DOHH2 (cell line): ENCODE measurements around the gene SCAF4.

Experiments
- H3F3A ChIP-seq: fragments of 200-600 bp; sonication (generic), shearing (Covaris generic); 2 replicates; pipeline ENCODE4 v1.6.0; 2016; ENCODE audit warnings: antibody characterized with exemption, mild to moderate bottlenecking; ENCODE audit not compliant: control insufficient read depth, insufficient read depth
- H3K27ac ChIP-seq: fragments of 200-600 bp; sonication (generic); 2 replicates; pipeline ENCODE4 v1.5.1; 2014; ENCODE audit warnings: low read depth, mild to moderate bottlenecking, low read length, moderate library complexity
- H3K27me3 ChIP-seq: fragments of 200-600 bp; sonication (generic); 2 replicates; pipeline ENCODE4 v1.6.1; 2014; ENCODE audit warnings: mild to moderate bottlenecking, low read length, mixed read lengths; ENCODE audit not compliant: control insufficient read depth
- H3K36me3 ChIP-seq: fragments of 200-600 bp; sonication (generic); 2 replicates; pipeline ENCODE4 v1.6.1; 2014; ENCODE audit warnings: mild to moderate bottlenecking, low read length, moderate library complexity, mixed read lengths; ENCODE audit not compliant: control insufficient read depth
- H3K4me1 ChIP-seq: fragments of 200-600 bp; sonication (generic); 2 replicates; pipeline ENCODE4 v1.6.1; 2014; ENCODE audit warnings: mild to moderate bottlenecking, low read length, mixed read lengths; ENCODE audit not compliant: control insufficient read depth
- H3K4me2 ChIP-seq: fragments of 200-600 bp; sonication (generic); 2 replicates; pipeline ENCODE4 v1.6.0; 2014; ENCODE audit warnings: mild to moderate bottlenecking, low read length, moderate library complexity
- H3K4me3 ChIP-seq: fragments of 200-600 bp; sonication (generic); 2 replicates; pipeline ENCODE4 v1.5.1; 2014; ENCODE audit warnings: mild to moderate bottlenecking, low read length, mixed read lengths
- H3K79me2 ChIP-seq: fragments of 200-600 bp; sonication (generic); 2 replicates; pipeline ENCODE4 v1.6.1; 2014; ENCODE audit warnings: mild to moderate bottlenecking, low read length, mixed read lengths; ENCODE audit not compliant: control insufficient read depth
- H3K9me2 ChIP-seq: fragments of 200-600 bp; sonication (generic); replicated peaks from 2 replicates; pipeline ENCODE4 v1.6.1; 2014; ENCODE audit warnings: mild to moderate bottlenecking, low read length, mixed read lengths; ENCODE audit not compliant: control insufficient read depth
- H3K9me3 ChIP-seq: fragments of 200-600 bp; sonication (generic); 2 replicates; pipeline ENCODE4 v1.6.1; 2014; ENCODE audit warnings: antibody characterized with exemption, low read length, mixed read lengths; ENCODE audit not compliant: control insufficient read depth, insufficient read depth
- H4K20me1 ChIP-seq: fragments of 200-600 bp; sonication (generic); 2 replicates; pipeline ENCODE4 v1.6.0; 2014; ENCODE audit warnings: low read depth, mild to moderate bottlenecking, antibody characterized with exemption, low read length, moderate library complexity; ENCODE audit not compliant: control insufficient read depth, insufficient read depth
- EZH2phosphoT487 ChIP-seq: fragments of 200-600 bp; sonication (generic); IDR thresholded peaks from 2 replicates; pipeline ENCODE4 v1.6.1; 2017; ENCODE audit warnings: borderline replicate concordance, mild to moderate bottlenecking, antibody characterized with exemption, low read length, moderate library complexity, mixed read lengths
- TF ChIP-seq, protein P1 (sequence below): fragments of 200-600 bp; sonication (generic); IDR thresholded peaks from one replicate; pipeline ENCODE4 v1.5.1; 2014; ENCODE audit warnings: antibody characterized with exemption, mild to moderate bottlenecking, low read depth, low read length; ENCODE audit not compliant: poor library complexity, severe bottlenecking

The SCAF4 gene

GRCh38 chr21:31622397-31622796 is 109.5 kb downstream of the SCAF4 start:
- H3K4me3 ChIP-seq: no peak overlapping the region
- H3K27ac ChIP-seq: no peak overlapping the region
- H3K9me3 ChIP-seq: no peaks in the 10 kb centered on the region
- H3K79me2 ChIP-seq: no peaks in the 10 kb centered on the region
- H3K9me2 ChIP-seq: no peaks in the 10 kb centered on the region
- H4K20me1 ChIP-seq: no peaks in the 10 kb centered on the region
- H3K27me3 ChIP-seq: no peaks in the 10 kb centered on the region
- no peaks in the 10 kb centered on the region for H3F3A ChIP-seq
- peaks cover 6% of the 10 kb centered on the region for H3K4me1 ChIP-seq
- H3K4me2 ChIP-seq: no peak overlapping the region
- no peak for TF ChIP-seq EZH2phosphoT487
- TF ChIP-seq, protein P1, sequence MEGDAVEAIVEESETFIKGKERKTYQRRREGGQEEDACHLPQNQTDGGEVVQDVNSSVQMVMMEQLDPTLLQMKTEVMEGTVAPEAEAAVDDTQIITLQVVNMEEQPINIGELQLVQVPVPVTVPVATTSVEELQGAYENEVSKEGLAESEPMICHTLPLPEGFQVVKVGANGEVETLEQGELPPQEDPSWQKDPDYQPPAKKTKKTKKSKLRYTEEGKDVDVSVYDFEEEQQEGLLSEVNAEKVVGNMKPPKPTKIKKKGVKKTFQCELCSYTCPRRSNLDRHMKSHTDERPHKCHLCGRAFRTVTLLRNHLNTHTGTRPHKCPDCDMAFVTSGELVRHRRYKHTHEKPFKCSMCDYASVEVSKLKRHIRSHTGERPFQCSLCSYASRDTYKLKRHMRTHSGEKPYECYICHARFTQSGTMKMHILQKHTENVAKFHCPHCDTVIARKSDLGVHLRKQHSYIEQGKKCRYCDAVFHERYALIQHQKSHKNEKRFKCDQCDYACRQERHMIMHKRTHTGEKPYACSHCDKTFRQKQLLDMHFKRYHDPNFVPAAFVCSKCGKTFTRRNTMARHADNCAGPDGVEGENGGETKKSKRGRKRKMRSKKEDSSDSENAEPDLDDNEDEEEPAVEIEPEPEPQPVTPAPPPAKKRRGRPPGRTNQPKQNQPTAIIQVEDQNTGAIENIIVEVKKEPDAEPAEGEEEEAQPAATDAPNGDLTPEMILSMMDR: no peak
- H3K36me3 ChIP-seq: no peaks in the 10 kb centered on the region
